Bronchial epithelial cell (primary cell): ENCODE data around the gene MUC21. TPM values are rescaled to one million over a fixed set of nuclear protein-coding genes. Genes with fewer than 3 reads are reported as not detected.

Experiments
- DNase-seq: peaks from one replicate; pipeline ENCODE4 v3.0.0-alpha.2; 2010; ENCODE audit warnings: low read depth
- FAIRE-seq: peaks from 2 replicates; lab custom pipeline; 2011; peaks lifted over from hg19 to GRCh38; lab: Jason Lieb, UNC
- H3K27me3 ChIP-seq: 2 replicates; pipeline ENCODE4 v1.5.1; 2011; ENCODE audit warnings: low read length; ENCODE audit not compliant: control insufficient read depth, insufficient read depth
- H3K36me3 ChIP-seq: 2 replicates; pipeline ENCODE4 v1.5.1; 2011; ENCODE audit warnings: low read length; ENCODE audit not compliant: control insufficient read depth, insufficient read depth
- H3K4me3 ChIP-seq: 2 replicates; pipeline ENCODE4 v1.5.1; 2011; ENCODE audit warnings: mild to moderate bottlenecking, low read depth, low read length, control low read depth
- CTCF ChIP-seq: IDR thresholded peaks from 2 replicates; pipeline ENCODE4 v1.5.1; 2011; ENCODE audit warnings: mild to moderate bottlenecking, moderate library complexity, low read length, control low read depth, inconsistent platforms; ENCODE audit not compliant: insufficient read depth, severe bottlenecking
- total RNA-seq: library from RNA; depleted of rRNA; stranded (reverse); fragments of >200 nt; gene quantifications from 2 replicates; pipeline ENCODE4 v1.2.1, GENCODE V29; 2014

The MUC21 gene
- total RNA-seq, 1 donor from 2014 or later = 0.53 TPM

GRCh38 chr6:31038559-31038958, 55.0 kb downstream of the MUC21 start:
- DNase-seq (no peak), FAIRE-seq (no peak)
- TF ChIP-seq CTCF = no peak
- Histone ChIP-seq H3K36me3 (no peaks in the 10 kb centered on the region), H3K4me3 (no peak overlapping the region), H3K27me3 (no peaks in the 10 kb centered on the region)

Other genes starting within 250 kb of the MUC21 start
- gene FLOT1, start 241.0 kb upstream of the MUC21 start, total RNA-seq = 15.1 and 20.0 TPM in 2 replicates
- gene IER3, start 239.2 kb upstream of the MUC21 start, total RNA-seq = 186 and 279 TPM in 2 replicates
- 149 and 194 TPM in 2 replicates for gene DDR1, start 99.2 kb upstream of the MUC21 start, total RNA-seq
- 10.0 and 10.6 TPM in 2 replicates for gene GTF2H4, start 75.5 kb upstream of the MUC21 start, total RNA-seq
- gene VARS2, start 69.5 kb upstream of the MUC21 start, total RNA-seq = 24.6 and 26.3 TPM in 2 replicates
- gene SFTA2, start 51.5 kb upstream of the MUC21 start, total RNA-seq = not detected in 2 replicates
- under 0.01 TPM in 1 of 2 replicates, not detected in the other for gene MUCL3, start 42.7 kb upstream of the MUC21 start, total RNA-seq
- gene MUC22, start 26.8 kb downstream of the MUC21 start, total RNA-seq = under 0.01 TPM in 1 of 2 replicates, not detected in the other
- 0.13 TPM in 1 of 2 replicates, not detected in the other for gene C6orf15, start 128.9 kb downstream of the MUC21 start, total RNA-seq
- 5.1 and 6.3 TPM in 2 replicates for gene PSORS1C1, start 131.1 kb downstream of the MUC21 start, total RNA-seq
- not detected in 2 replicates for gene CDSN, start 136.7 kb downstream of the MUC21 start, total RNA-seq
- gene PSORS1C2, start 155.3 kb downstream of the MUC21 start, total RNA-seq = not detected in 2 replicates
- 14.5 and 25.2 TPM in 2 replicates for gene CCHCR1, start 174.1 kb downstream of the MUC21 start, total RNA-seq
- 1.1 and 3.1 TPM in 2 replicates for gene TCF19, start 174.9 kb downstream of the MUC21 start, total RNA-seq
- gene POU5F1, start 187.0 kb downstream of the MUC21 start, total RNA-seq = 0.53 and 1.3 TPM in 2 replicates